Left renal cortex interstitium (tissue), 4 donors: ENCODE data around the gene ECSIT. TPM values are rescaled to one million over a fixed set of nuclear protein-coding genes. Genes with fewer than 3 reads are reported as not detected.

Experiments used
- DNase-seq, 4 donors: peaks; one replicate each; pipeline ENCODE4 v3.0.0-alpha.2; 2013; ENCODE audit warnings: low read depth in 4 of 4, low spot score in 2 of 4, missing footprints in 1 of 4
- polyA plus RNA-seq, 4 donors: library from polyadenylated mRNA; unstranded; fragments of 120-200 nt; gene quantifications; one replicate each; pipeline ENCODE4 v1.2.1, GENCODE V29; 2013; ENCODE audit not compliant: insufficient read length in 4 of 4

Gene ECSIT
- polyA plus RNA-seq, 4 donors: 36.4 to 47.9 (median 42.0) TPM

GRCh38 chr19:11551603-11552235 is 22.8 kb upstream of the ECSIT start:
- DNase-seq: no peak

DNA sequence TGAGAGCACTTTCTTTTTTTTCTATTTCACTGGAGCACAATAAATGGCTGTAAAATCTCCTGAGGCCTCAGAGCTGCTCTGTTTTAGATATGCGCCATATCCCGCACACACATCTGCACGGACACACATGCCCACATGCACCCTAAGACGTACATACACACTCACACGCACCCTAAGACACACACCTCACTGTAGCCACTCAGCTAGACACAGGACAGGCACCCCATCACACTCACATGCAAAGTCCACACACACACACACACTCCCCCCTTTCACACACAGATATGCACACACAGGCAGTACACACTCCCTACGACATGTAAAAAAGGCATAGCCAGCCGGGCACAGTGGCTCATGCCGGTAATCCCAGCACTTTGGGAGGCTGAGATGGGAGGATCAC is 21.3 kb upstream of the ECSIT start:
- no peak for DNase-seq

DNA sequence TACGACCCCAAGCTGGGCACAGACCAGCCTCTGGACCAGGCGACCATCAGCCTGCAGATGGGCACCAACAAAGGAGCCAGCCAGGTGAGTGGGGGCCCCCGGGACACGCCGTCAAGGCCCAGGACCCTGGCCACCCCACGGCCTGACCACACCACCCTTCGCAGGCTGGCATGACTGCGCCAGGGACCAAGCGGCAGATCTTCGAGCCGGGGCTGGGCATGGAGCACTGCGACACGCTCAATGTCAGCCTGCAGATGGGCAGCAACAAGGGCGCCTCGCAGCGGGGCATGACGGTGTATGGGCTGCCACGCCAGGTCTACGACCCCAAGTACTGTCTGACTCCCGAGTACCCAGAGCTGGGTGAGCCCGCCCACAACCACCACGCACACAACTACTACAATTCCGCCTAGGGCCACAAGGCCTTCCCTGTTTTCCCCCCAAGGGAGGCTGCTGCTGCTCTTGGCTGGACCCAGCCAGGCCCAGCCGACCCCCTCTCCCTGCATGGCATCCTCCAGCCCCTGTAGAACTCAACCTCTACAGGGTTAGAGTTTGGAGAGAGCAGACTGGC is 20.5 kb upstream of the ECSIT start:
- no peak for DNase-seq

- no peak for DNase-seq
These were observed 19.2 kb upstream of the ECSIT start for GRCh38 chr19:11547929-11548700.

DNA sequence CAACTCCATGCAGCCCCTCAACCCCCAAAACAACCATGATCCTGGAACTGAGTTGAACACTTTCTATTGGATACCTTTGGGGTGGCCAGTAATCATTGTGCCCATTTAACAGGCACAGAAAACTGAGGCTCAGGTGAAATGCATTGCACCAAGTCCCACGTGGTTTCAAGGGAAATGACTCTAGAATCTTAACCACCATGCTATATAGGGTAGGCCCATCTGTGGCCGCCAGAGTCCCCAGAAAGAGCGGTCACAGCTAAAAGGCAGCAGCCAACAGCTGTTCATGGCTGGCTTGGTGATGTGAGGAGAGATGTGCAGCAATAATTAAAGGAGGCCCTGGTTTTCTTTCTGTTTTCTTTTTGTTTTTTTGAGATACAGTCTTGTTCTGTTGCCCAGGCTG is 12.3 kb upstream of the ECSIT start:
- DNase-seq: no peak

GRCh38 chr19:11540645-11541044 is 11.7 kb upstream of the ECSIT start:
- DNase-seq: no peak

DNA sequence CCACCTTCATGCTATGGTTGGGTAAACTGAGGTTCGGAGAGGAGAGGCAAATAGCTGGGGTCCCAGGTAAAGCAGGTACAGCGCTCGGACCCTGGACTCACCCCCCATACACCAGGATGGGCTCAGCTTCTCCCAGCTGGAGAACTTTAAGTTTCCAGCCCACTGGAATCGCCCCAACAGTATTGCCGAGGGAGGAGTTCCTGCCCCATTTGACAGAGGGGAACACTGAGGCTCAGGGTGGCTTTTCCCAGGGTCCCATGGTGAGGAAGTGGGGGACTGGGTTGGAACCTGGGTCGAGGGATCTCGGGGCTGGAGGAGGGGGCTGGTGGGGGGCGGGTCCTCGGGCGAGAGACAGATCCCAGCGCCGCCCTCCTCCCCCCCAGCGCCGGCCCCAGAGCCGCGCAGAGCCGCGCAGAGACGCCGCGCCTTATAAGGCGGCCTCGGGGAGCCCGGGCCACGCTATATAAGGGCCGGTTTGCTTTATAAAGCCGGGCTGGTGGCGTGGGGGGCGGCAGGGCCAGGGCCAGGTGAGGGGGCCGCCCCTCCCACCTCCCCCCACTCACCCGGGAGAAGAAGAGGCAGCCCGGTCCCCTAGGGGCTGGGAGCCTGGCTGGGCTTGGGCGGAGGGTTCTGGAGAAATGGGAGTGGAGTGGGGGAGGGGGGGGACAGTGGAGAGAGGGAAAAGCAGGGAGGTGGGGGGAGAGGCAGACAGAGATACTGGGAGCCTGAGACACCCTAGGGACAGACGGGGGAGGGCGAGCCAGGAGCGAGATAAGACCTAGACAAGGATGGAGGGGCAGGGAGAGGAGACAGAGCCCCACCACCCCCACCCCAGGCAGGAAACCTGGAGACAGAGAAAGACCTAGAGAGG is 10.8 kb upstream of the ECSIT start:
- no peak for DNase-seq

- DNase-seq: no peak
These were observed 9.5 kb upstream of the ECSIT start, which contains the start of gene CNN1 for GRCh38 chr19:11538232-11539036. TSS of gene CNN1 (plus strand) at chr19:11538851. CDS start at chr19:11538928, 77 bp downstream.

DNA sequence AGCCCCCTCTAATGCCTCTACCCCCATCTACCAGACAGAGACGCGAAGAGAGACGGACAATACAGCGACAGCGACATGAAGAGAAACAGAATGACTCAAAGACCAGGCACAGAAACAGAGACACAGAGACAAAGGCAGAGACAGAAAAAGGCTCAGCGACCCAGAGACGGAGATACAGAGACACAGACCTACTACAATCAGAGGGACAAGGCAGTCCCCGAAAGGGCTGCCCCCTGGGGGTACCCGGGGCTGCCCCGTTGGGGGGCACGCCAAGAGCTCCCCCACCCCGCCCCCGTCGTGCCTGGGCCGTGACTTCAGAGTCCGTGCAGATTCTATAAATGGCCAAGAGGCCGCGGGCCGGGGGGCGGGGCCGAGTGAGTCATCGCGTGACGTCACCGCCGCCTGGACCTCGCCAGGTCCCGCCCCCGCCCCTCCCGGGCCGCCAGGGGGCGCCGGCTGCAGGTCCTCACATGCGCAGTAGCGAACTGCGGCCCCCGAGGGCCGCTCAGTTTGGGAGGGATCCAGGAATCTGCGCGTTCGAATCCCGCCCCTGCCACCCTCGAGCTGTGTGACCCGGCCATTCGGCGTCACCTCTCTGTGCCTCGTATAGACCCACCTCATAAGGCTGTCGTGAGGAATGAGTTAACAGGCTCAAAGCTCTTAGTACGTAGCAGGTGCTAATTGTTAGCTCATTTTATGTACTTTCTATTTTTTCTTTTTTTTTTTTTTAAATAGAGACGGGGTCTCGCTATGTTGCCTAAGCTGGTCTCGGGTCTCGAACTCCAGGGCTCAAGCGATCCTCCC is 7.1 kb upstream of the ECSIT start:
- DNase-seq: peak; percentile 31 to 72 (median 58)

- no peak for DNase-seq
These were observed 6.0 kb upstream of the ECSIT start for GRCh38 chr19:11534948-11535347.

DNA sequence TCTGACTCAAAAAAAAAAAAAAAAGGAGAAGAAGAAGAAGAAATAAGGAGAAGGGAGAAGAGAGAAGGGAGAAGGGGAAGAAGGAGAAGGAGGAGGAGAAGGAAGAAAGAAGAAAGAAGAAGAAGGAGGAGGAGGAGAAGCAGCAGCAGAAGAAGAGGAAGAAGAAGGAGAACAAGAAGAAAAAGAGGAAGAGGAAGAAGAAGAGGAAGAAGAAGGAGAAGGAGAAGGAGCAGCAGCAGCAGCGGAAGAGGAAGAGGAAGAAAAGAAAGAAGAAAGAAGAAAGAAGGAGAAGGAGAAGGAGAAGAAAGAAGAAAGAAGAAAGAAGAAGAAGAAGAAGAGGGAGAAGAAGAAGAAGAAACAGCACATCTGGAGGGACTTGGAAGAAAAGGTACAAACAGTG is 5.6 kb upstream of the ECSIT start:
- no peak for DNase-seq

DNA sequence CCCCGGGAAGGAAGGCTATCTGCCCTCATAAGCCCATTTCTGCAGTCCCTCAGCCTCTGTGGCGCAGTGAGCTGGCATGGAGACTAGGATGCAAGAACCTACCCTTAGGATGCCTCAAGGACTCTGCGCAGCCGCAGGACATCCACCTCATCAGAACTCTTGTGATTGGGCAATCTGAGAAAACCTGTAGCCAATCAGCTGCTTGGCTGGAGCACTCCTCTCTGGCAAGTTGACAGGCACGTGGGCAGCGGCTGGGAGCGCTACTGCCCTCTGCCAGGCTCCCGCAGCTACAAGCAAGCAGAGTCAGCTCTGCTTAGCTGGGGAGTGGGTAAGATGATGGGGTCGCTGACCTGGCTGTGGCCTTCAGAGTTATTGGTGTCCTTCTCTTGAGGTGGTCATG is 1.5 kb upstream of the ECSIT start:
- no peak for DNase-seq

GRCh38 chr19:11519138-11519537 is 9.8 kb downstream of the ECSIT start:
- DNase-seq: no peak

- no peak for DNase-seq
These were observed 15.0 kb downstream of the ECSIT start for GRCh38 chr19:11513946-11514345.

DNA sequence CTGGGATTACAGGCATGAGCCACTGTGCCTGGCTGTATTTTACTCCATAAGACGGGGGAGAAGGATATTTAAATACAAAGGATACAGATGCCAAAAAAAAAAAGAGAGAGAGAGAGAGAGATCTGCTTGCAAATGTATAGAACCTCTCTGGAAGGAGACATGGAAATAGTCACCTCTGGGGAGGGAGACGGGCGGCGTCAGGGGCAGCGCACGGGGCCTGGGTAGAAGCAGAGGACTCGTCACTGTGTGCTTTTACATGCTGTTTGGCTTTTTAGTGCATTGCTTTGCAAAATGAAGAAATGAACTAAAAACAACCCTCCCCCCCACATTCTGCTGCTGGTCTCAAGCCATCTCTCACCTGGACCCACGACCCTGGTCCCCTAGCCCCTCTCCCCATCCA is 18.5 kb downstream of the ECSIT start:
- DNase-seq: no peak

DNA sequence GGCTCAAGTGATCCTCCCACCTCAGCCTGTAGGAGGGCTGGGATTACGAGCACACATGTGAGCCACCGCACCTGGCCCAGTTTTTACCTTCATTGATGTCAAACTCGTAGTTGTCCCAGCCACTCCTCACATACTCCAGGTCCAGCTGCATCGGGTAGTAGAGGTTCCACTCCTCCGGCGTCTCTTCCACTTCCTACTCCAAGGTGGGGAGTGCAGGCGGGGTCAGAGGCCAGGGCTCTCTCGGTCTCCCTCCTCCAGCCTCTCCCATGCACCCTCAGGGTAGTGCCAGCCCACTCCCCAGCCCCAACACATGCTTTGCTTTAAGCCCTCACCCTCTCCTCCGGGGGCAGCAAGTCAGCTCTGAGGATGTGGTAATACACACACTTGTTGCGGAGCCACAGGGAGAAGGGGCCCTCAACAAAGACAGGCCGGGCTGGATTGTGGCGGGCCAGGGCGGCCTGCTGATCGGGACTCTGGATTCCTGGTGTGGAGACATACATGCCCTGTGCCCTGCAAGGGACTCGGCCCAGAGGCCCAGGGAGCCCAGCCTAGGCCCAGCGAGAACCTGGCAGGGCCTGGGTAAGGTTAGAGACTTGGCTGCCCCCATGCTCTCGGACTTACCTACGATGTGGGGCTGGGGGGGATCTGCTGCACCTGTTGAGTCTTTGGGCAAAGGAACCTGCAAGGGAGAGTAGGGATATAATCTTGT is 21.4 kb downstream of the ECSIT start:
- DNase-seq: no peak

- DNase-seq: no peak
These were observed 22.0 kb downstream of the ECSIT start for GRCh38 chr19:11506967-11507366.

GRCh38 chr19:11506101-11506555 is 22.8 kb downstream of the ECSIT start:
- DNase-seq: no peak
